NK-92 (cell line): ENCODE measurements around the gene HRC.
"Not testable (repeated sequence)": the region's sequence is repeated elsewhere in the genome, so short reads cannot be mapped to it uniquely, and the experiment has no call there.

Experiments used
- DNase-seq: peaks from one replicate; lab custom pipeline; 2025; ENCODE audit not compliant: unreplicated experiment; lab: John Stamatoyannopoulos, UW

Gene HRC

GRCh38 chr19:49136771-49137171, 18.4 kb downstream of the HRC start:
- no peak for DNase-seq

- DNase-seq, result no peak
These were observed 19.5 kb downstream of the HRC start for GRCh38 chr19:49135686-49136085.

GRCh38 chr19:49133621-49134454, 21.4 kb downstream of the HRC start:
- no peak for DNase-seq

DNA sequence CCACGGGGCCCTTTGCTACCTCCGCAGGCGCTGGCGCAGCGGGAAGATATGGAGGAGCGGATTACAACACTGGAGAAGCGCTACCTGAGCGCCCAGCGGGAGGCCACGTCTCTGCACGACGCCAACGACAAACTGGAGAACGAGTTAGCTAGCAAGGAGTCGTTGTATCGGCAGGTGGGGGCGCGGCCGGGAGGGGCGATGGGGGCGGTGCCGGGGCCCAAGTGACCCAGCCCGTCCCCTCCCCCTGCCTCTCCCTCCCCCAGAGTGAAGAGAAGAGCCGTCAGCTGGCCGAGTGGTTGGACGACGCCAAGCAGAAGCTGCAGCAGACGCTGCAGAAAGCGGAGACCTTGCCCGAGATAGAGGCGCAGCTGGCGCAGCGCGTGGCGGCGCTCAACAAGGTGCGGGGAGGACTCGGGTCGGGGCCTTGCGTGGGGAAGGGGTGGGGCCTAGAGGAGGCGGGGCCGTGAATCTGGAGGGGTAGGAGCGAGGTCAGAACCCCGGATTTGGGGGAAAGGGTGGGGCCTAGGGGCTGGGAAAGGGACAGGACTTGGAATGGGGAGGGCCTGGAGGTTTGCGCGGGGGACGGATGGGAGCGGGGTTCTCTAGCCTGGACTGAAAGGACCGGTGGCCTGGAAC, 22.1 kb downstream of the HRC start:
- no peak for DNase-seq

DNA sequence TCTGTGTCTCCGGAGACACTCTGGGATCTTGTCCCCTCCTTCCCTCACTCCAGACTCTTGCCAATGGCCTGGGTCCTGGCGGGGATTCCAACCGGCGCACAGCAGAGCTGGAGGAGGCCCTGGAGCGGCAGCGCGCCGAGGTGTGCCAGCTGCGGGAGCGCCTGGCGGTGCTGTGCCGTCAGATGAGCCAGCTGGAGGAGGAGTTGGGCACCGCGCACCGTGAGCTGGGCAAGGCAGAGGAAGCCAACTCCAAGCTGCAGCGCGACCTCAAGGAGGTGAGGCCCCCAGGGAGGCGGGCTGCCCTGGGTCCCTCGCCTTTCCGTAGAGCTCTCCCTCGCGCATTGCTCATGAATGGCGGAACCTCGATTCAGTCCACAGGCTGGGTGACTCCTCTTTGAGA, 24.9 kb downstream of the HRC start:
- DNase-seq, result no peak

GRCh38 chr19:49129238-49129583, 26.0 kb downstream of the HRC start:
- no peak for DNase-seq

- no peak for DNase-seq
These were observed 26.5 kb downstream of the HRC start for GRCh38 chr19:49128545-49129237.

DNA sequence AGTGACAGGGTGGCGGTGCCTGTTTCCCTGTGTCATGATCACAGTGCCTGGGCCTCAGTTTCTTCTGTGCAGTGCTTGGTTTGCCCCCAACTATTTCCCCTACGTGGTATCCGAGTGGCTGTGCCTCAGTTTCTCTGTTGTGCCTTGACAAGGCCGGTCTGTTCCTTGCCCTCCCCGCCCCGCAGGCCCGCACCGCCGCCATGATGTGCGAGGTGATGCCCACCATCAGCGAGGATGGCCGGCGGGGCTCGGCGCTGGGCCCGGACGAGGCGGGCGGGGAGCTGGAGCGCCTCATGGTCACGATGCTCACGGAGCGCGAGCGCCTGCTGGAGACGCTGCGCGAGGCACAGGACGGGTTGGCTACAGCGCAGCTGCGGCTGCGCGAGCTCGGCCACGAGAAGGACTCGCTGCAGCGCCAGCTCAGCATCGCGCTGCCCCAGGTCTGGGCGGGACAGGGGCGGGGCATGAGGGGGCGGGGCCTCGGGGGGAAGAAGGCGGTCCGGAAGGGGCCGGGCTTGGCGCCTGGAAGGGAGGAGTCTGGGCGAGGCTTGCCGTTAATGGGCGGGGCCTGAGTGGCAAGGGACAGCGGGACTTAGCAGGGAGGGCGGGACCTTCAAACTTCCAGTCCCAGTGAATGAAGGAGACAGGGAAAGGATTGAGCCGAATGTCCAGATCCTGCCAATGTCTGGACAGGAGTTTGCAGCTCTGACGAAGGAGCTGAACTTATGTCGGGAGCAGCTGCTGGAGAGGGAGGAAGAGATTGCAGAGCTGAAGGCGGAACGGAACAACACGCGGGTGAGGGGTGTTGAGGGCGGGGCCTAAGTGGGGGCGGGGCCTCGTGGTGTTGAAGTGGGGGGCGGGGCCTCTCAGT, 27.3 kb downstream of the HRC start:
- DNase-seq, result peak; percentile 57

DNA sequence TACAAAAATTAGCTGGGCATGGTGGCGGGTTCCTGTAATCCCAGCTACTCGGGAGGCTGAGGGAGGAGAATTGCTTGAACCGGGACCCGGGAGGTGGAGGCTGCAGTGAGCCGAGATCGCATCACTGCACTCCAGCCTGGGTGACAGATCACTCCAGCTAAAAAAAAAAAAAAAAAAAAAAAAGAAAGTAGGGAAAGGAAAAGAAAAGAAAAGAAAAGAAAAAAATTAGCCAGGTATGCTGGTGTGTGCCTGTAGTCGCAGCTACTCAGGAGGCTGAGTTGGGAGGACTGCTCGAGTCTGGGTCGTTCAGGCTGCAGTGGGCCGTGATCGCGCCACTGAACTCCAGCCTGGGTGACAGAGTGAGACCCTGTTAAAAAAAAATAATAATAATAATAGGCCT, 28.0 kb downstream of the HRC start:
- not testable (repeated sequence) for DNase-seq

DNA sequence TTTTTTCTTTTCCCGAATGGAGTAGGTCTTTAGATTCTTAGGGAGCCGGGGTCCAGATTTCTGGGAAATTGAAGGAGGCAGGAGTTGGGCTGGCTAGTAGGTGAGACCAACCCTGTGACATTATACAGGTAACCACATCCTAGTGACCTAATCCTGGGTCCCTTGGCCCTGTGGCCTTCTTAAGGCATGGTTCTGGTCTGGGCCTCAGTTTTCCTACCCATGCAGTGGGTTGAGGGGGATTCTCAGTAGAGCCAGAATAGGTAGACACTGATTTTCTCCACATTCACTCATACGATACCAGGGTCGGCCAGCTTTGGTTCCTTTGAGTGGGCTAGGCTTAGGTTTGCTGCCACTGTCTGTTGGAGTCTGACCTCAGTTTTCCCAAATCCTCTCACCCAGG, 28.6 kb downstream of the HRC start:
- no peak for DNase-seq

DNA sequence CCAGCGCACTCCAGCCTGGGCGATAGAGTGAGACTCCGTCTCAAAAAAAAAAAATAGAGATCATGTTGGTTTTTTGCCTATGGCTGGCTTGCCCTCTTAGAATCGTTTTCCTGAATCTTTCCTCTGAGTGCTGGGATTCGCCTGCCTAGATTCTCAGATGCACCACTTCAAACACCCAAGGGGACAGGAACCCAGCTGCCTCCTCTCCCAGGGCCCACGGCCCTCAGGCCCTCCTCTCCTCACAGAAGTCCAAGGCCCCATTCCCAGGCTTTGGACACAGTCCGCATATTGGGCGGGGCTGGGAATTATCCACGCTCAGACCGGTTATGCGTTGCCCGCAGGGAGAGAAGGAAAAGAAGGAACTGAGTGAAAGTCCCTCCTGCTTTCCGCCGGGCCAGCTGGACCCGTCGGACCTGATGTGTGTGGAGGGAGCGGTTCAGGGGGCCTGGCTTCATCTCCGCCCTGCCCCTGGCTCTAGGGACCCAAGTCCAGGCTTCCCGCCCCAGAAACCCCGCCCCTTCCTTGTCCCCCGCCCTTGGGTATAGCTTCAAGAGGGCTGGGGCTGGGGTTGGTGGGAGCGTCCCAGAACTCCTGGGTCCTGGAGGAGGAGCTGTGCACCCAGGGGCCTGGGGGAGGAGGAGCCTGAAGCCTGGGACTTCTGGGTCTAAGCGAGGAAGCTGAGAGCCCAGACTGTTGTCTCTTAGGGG, 30.0 kb downstream of the HRC start:
- no peak for DNase-seq

DNA sequence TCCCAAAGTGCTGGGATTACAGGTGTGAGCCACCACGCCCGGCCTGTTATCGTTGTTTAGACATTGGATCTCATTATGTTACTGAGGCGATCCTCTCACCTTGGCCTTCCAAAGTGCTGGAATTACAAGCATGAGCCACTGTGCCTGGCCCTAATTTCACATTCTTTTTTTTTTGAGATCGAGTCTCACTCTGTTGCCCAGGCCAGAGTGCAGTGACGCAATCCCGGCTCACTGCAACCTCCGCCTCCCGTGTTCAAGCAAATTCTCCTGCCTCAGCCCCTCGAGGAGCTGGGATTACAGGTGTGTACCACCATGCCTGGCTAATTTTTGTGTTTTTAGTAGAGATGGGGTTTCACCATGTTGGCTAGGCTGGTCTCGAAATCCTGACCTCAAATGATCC, 31.9 kb downstream of the HRC start:
- not testable (repeated sequence) for DNase-seq

DNA sequence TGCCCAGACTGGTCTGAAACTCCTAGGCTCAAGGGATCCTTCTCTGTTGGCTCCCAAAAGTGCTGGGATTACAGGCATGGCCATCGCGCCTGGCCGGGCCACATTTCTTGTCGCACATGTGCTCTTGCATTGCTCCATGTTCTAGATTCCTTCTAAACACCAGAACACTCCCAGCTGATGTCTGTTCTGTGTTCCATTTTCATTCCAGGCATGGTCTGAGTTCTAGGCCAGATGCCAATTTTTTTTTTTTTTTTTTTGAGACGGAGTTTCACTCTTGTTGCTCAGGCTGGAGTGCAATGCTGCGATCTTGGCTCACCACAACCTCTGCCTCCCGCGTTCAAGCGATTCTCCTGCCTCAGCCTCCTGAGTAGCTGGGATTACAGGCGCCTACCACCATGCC, 33.4 kb downstream of the HRC start:
- not testable (repeated sequence) for DNase-seq

DNA sequence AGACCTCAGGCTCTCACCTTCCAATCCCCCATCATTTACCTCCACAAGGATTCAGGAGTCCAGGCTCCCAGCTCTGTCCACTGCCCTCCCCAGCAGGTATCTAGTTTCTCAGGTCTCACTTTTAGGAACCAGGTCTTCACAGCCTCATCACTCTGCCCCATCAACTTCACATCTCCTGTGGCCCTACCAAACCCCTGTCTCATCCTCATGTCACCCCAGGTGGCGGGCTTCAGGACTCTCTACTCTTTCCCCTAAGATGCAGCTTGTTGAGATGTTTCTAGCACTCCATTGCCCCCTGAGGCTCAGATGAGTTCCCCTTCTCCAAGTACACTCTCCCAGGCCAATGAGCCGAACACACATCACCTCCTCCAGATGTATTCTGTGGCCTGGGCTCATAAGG, 34.3 kb downstream of the HRC start:
- no peak for DNase-seq

DNA sequence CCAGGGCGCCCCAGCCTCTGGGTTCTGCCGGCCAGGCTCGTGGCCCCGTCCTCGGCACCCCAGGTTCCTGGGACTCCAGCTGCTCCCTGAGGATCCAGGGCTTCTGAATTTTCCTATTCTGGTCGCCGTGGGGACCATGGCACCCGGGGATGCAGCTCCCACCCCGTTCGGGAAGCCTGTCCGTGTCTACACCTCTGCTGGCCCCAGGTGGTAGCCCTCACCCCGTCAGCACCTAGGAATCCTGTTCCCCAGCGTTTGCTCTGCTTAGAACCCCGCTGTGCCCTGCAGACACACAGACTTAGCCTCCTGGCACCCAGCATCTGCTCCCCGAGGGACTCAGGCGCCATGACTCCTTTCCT, 34.9 kb downstream of the HRC start:
- no peak for DNase-seq

GRCh38 chr19:49119411-49120324, 35.5 kb downstream of the HRC start, which contains the start of gene PPFIA3:
Gene PPFIA3, plus strand, starts transcription at chr19:49119544. Its CDS starts 8,330 bp downstream, at chr19:49127874.
- DNase-seq, result no peak

- DNase-seq, result peak; percentile 60
These were observed 36.4 kb downstream of the HRC start, which contains the start of gene C19orf73 for GRCh38 chr19:49118565-49119410. Gene C19orf73, minus strand, starts transcription at chr19:49119143. Its CDS starts 121 bp downstream, at chr19:49119022.
